ENCODE measurements around the gene TMCC1.

DNA sequence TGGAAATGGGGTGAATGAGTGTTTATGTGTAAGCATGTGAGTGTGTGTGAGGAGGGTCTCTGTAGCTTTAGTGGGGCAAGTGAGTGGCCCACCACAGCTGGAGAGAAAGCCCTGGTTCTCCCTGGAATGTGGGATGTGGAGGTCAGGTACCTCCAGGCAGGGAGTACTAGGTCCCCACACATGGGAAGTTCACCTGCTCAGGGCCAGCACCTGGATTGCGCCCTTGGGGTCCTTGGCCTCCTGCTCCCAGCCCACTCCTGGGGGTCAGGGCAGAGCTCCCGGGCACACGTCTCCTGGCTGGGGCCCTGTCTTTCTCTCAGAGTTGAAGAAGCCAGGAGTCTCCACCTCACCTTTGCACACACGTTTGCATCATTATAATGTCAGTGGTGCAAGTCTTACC, 40.0 kb upstream of the TMCC1 start:
- TF ChIP-seq, protein P1, sequence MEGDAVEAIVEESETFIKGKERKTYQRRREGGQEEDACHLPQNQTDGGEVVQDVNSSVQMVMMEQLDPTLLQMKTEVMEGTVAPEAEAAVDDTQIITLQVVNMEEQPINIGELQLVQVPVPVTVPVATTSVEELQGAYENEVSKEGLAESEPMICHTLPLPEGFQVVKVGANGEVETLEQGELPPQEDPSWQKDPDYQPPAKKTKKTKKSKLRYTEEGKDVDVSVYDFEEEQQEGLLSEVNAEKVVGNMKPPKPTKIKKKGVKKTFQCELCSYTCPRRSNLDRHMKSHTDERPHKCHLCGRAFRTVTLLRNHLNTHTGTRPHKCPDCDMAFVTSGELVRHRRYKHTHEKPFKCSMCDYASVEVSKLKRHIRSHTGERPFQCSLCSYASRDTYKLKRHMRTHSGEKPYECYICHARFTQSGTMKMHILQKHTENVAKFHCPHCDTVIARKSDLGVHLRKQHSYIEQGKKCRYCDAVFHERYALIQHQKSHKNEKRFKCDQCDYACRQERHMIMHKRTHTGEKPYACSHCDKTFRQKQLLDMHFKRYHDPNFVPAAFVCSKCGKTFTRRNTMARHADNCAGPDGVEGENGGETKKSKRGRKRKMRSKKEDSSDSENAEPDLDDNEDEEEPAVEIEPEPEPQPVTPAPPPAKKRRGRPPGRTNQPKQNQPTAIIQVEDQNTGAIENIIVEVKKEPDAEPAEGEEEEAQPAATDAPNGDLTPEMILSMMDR (IDR thresholded peaks at IDR 0.05), result no peak
- no peak for TF ChIP-seq POLR2A (IDR thresholded peaks at IDR 0.05)
